Measurements from ENCODE around the gene NAV2. TPM values are rescaled to one million over a fixed set of nuclear protein-coding genes. Genes with fewer than 3 reads are reported as not detected.

Gene NAV2
- total RNA-seq, 2 donors from 2014 or later = 26.4 to 35.5 TPM

GRCh38 chr11:19985111-19985510 is 272.5 kb downstream of the NAV2 start:
- Histone ChIP-seq H3K4me3 (no peak overlapping the region), H3K36me3 (replicated peaks in 1 of 2; ENCODE audit: insufficient read depth in 1 of 2, low read depth in 2 of 2) (no peaks in the 10 kb centered on the region), H3K9me3 (no peaks in the 10 kb centered on the region), H3K27ac (no peak overlapping the region), H3K27me3 (no peaks in the 10 kb centered on the region), H3K4me1 (peaks cover 27% of the 10 kb centered on the region)
- intact Hi-C loops (cut with DNase I) = no loop called here
- ATAC-seq (no peak), DNase-seq (no peak)
- TF ChIP-seq CTCF (IDR thresholded peaks at IDR 0.05) (no peak), POLR2A (IDR thresholded peaks at IDR 0.05) (no peak)

GRCh38 chr11:19987331-19987801 is 274.7 kb downstream of the NAV2 start:
- no peak for DNase-seq
- 6 to 21% methylated on average over 2 of the region's 2 CpGs for WGBS, 2 donors
- Histone ChIP-seq H3K36me3 (replicated peaks in 1 of 2; ENCODE audit: insufficient read depth in 1 of 2, low read depth in 2 of 2) (no peaks in the 10 kb centered on the region), H3K4me3 (no peak overlapping the region), H3K4me1 (peaks cover 10% of the 10 kb centered on the region), H3K27me3 (no peaks in the 10 kb centered on the region), H3K27ac (peak overlapping the region in 3 of 4 donors; percentile 47 to 69 (median 61)), H3K9me3 (no peaks in the 10 kb centered on the region)
- intact Hi-C loops (cut with DNase I) = no loop called here
- ATAC-seq = peak; percentile 74
- TF ChIP-seq POLR2A (IDR thresholded peaks at IDR 0.05) = no peak
- no peak for TF ChIP-seq CTCF (IDR thresholded peaks at IDR 0.05)

DNA sequence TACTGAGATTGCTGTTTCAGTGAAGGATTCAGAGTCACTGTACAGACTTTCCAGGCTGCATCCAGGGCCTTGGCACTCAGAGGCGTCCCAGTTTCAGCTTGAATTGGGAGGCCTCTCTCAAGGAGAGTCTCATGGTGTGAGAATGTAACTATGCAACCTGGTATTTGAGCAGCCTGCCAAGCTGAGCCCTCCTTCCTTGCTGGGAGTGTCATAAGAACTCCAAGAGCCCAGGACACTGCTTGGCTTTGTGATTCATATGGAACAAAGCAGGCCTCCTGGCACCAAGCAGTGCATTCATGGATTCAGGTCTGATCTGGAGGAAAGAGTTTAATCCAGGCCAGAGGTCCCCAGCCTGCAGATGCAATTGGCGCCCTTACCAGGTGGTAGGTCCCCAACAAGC is 276.0 kb downstream of the NAV2 start:
- H3K9me3 ChIP-seq = no peaks in the 10 kb centered on the region
- no peak for ATAC-seq
- H3K4me1 ChIP-seq = peaks cover 10% of the 10 kb centered on the region
- no peak overlapping the region for H3K27ac ChIP-seq
- no peaks in the 10 kb centered on the region for H3K27me3 ChIP-seq
- H3K4me3 ChIP-seq = no peak overlapping the region
- TF ChIP-seq CTCF (IDR thresholded peaks at IDR 0.05) (no peak), POLR2A (IDR thresholded peaks at IDR 0.05) (no peak)
- no peaks in the 10 kb centered on the region for H3K36me3 ChIP-seq (replicated peaks in 1 of 2; ENCODE audit: insufficient read depth in 1 of 2, low read depth in 2 of 2)
- no peak for DNase-seq
- WGBS, 2 donors = 77% methylated on average over 2 of the region's 2 CpGs
- intact Hi-C loops (cut with DNase I) = no loop called here

- Histone ChIP-seq H3K27me3 (no peaks in the 10 kb centered on the region), H3K4me1 (peaks cover 10% of the 10 kb centered on the region), H3K36me3 (replicated peaks in 1 of 2; ENCODE audit: insufficient read depth in 1 of 2, low read depth in 2 of 2) (no peaks in the 10 kb centered on the region), H3K27ac (no peak overlapping the region), H3K4me3 (no peak overlapping the region), H3K9me3 (no peaks in the 10 kb centered on the region)
- TF ChIP-seq CTCF (IDR thresholded peaks at IDR 0.05) (no peak), POLR2A (IDR thresholded peaks at IDR 0.05) (no peak)
- intact Hi-C loops (cut with DNase I) = no loop called here
- DNase-seq (no peak), ATAC-seq (no peak)
- whole genome bisulfite sequencing, 2 donors = 91 to 98% methylated on average over 2 of the region's 2 CpGs
Observed at GRCh38 chr11:19989191-19989590, 276.6 kb downstream of the NAV2 start.

DNA sequence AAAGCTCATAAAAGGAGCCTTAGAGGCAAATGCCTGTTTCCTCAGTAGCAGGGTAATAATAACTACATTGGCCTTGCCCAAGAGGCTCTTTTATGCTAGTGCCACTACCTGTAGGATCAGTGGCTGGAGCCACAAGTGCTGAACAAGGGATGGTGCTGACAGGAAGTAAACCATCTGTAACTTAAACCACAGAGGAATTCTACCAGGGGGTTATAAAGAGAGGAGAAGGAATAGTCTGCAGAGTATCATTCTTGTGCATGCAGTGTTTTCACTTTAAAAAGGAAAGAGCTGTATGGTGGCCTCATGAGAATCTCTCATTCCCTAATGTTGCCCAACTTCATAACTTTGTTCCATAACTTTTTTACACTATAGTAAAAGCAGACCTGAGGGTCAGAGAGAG is 279.5 kb downstream of the NAV2 start:
- intact Hi-C loops (cut with DNase I) = no loop called here
- Histone ChIP-seq H3K36me3 (replicated peaks in 1 of 2; ENCODE audit: insufficient read depth in 1 of 2, low read depth in 2 of 2) (no peaks in the 10 kb centered on the region), H3K27me3 (no peaks in the 10 kb centered on the region), H3K27ac (no peak overlapping the region), H3K4me1 (peaks cover 17% of the 10 kb centered on the region), H3K9me3 (no peaks in the 10 kb centered on the region), H3K4me3 (no peak overlapping the region)
- no peak for DNase-seq
- no peak for ATAC-seq
- no peak for TF ChIP-seq CTCF (IDR thresholded peaks at IDR 0.05)
- TF ChIP-seq POLR2A (IDR thresholded peaks at IDR 0.05) = no peak

All from body of pancreas (tissue), 4 donors.